AG04449 (cell line): ENCODE measurements around the gene THBS1.

Experiments used
- CTCF ChIA-PET: fragments of 350-600 bp; formaldehyde crosslinking; extraction: SDS; loops from one replicate; lab custom pipeline; 2021; ENCODE audit warnings: antibody characterized with exemption; lab: Yijun Ruan, JAX
- POLR2A ChIA-PET: fragments of 400-600, 350-600 bp; formaldehyde crosslinking; extraction: SDS; loops from one replicate; lab custom pipeline; 2020; ENCODE audit warnings: antibody characterized with exemption, inconsistent platforms; lab: Yijun Ruan, JAX
- DNase-seq: peaks from one replicate; pipeline ENCODE4 v3.0.0-alpha.2; 2010; ENCODE audit warnings: low read depth, low spot score
- H3K4me3 ChIP-seq: 2 replicates; pipeline ENCODE4 v1.5.1; 2011; ENCODE audit warnings: low read depth, mild to moderate bottlenecking, control low read depth, low read length
- CTCF ChIP-seq: IDR thresholded peaks from one replicate; pipeline ENCODE4 v1.5.1; 2011; ENCODE audit warnings: mild to moderate bottlenecking, moderate library complexity, low read length, control low read depth, inconsistent platforms; ENCODE audit not compliant: insufficient read depth; ENCODE audit errors: missing control alignments

The THBS1 gene

GRCh38 chr15:39564972-39565665, 15.8 kb upstream of the THBS1 start:
- CTCF ChIA-PET = interaction anchor here (0.6 kb wide), 1 partner anchor 649 kb away, joined by 3 read pairs; no protein-coding TSS in a partner anchor

GRCh38 chr15:39565851-39566250, 15.0 kb upstream of the THBS1 start:
- no peak overlapping the region for H3K4me3 ChIP-seq
- no peak for DNase-seq
- POLR2A ChIA-PET = no interaction called here
- TF ChIP-seq CTCF = no peak
- CTCF ChIA-PET = no interaction called here

More at GRCh38 chr15:39564972-39565665, 15.8 kb upstream of the THBS1 start:
- DNase-seq = no peak
- no peak overlapping the region for H3K4me3 ChIP-seq
- no peak for TF ChIP-seq CTCF
- POLR2A ChIA-PET = no interaction called here

- CTCF ChIA-PET = no interaction called here
- POLR2A ChIA-PET = no interaction called here
- H3K4me3 ChIP-seq = no peak overlapping the region
- DNase-seq = no peak
- no peak for TF ChIP-seq CTCF
Observed at GRCh38 chr15:39573287-39573686, 7.6 kb upstream of the THBS1 start.

GRCh38 chr15:39573844-39574243, 7.0 kb upstream of the THBS1 start:
- POLR2A ChIA-PET = no interaction called here
- TF ChIP-seq CTCF = no peak
- no peak for DNase-seq
- CTCF ChIA-PET = no interaction called here
- no peak overlapping the region for H3K4me3 ChIP-seq

- CTCF ChIA-PET = no interaction called here
- no peak overlapping the region for H3K4me3 ChIP-seq
- TF ChIP-seq CTCF = no peak
- DNase-seq = no peak
- POLR2A ChIA-PET = no interaction called here
Observed at GRCh38 chr15:39574427-39574826, 6.5 kb upstream of the THBS1 start.

- no peak overlapping the region for H3K4me3 ChIP-seq
- CTCF ChIA-PET = no interaction called here
- DNase-seq = no peak
- POLR2A ChIA-PET = no interaction called here
- TF ChIP-seq CTCF = no peak
Observed at GRCh38 chr15:39575180-39575579, 5.7 kb upstream of the THBS1 start.
